ENCODE data around the gene KRTAP12-2.

KRTAP12-2 gene

GRCh38 chr21:44656868-44657267 is 9.9 kb downstream of the KRTAP12-2 start:
- H2AK5ac ChIP-seq (ENCODE audit: low read length): no peak overlapping the region
- no peak overlapping the region for H2AFZ ChIP-seq (ENCODE audit: insufficient read depth, low read length, poor library complexity)
- no peak overlapping the region for H4K91ac ChIP-seq (ENCODE audit: low read depth, low read length)
- DNase-seq: no peak
- no peaks in the 10 kb centered on the region for H3K36me3 ChIP-seq (ENCODE audit: control insufficient read depth in 1 of 2, insufficient read depth in 2 of 2, low read length in 2 of 2)
- H2BK12ac ChIP-seq (ENCODE audit: low read length): no peak overlapping the region
- H2BK120ac ChIP-seq (ENCODE audit: insufficient read depth, low read length, poor library complexity): no peak overlapping the region
- H3K4me1 ChIP-seq (ENCODE audit: control insufficient read depth in 1 of 2, insufficient read depth in 2 of 2, low read length in 2 of 2): peaks cover 2 to 7% of the 10 kb centered on the region in 2 experiments
- no peak overlapping the region for H4K12ac ChIP-seq (ENCODE audit: low read depth, low read length)
- WGBS (ENCODE audit: extremely low coverage, insufficient coverage, insufficient read length): no CpG with 5 or more reads among the region's 1 CpG
- H3K27me3 ChIP-seq (ENCODE audit: insufficient read depth, low read length): no peaks in the 10 kb centered on the region
- peaks cover 13% of the 10 kb centered on the region for H3K9me3 ChIP-seq (ENCODE audit: insufficient read depth, low read depth, low read length)
- H3K18ac ChIP-seq (ENCODE audit: low read length): no peak overlapping the region
- no peak overlapping the region for H2BK5ac ChIP-seq (ENCODE audit: low read depth, low read length, poor library complexity)
- no peak overlapping the region for H3K27ac ChIP-seq (ENCODE audit: low read depth, low read length)
- H3K4me3 ChIP-seq (ENCODE audit: low read depth, low read length): no peak overlapping the region
- no peak overlapping the region for H3K4me2 ChIP-seq (ENCODE audit: low read length)
- no peaks in the 10 kb centered on the region for H3K79me2 ChIP-seq (ENCODE audit: control insufficient read depth, insufficient read depth, low read length, poor library complexity)
- H4K8ac ChIP-seq (ENCODE audit: low read depth, low read length): no peak overlapping the region
- H3K9ac ChIP-seq (ENCODE audit: low read length): no peak overlapping the region
- H3K4ac ChIP-seq (ENCODE audit: low read depth, low read length): no peak overlapping the region
- H3K23ac ChIP-seq (ENCODE audit: low read length): no peak overlapping the region
- no peak overlapping the region for H3K14ac ChIP-seq (ENCODE audit: low read length)
- no peaks in the 10 kb centered on the region for H3K79me1 ChIP-seq (ENCODE audit: low read length)

- Histone ChIP-seq H2BK12ac (ENCODE audit: low read length) (no peak within 1 kb of the TSS), H3K4ac (ENCODE audit: low read depth, low read length) (no peak within 1 kb of the TSS), H3K18ac (ENCODE audit: low read length) (no peak within 1 kb of the TSS), H2AK5ac (ENCODE audit: low read length) (no peak within 1 kb of the TSS), H2BK120ac (ENCODE audit: insufficient read depth, low read length, poor library complexity) (no peak within 1 kb of the TSS), H3K79me2 (ENCODE audit: control insufficient read depth, insufficient read depth, low read length, poor library complexity) (no peaks in the 10 kb centered on the region), H3K27ac (ENCODE audit: low read depth, low read length) (no peak within 1 kb of the TSS), H3K36me3 (ENCODE audit: control insufficient read depth in 1 of 2, insufficient read depth in 2 of 2, low read length in 2 of 2) (no peaks in the 10 kb centered on the region), H2AFZ (ENCODE audit: insufficient read depth, low read length, poor library complexity) (no peak within 1 kb of the TSS), H3K9me3 (ENCODE audit: insufficient read depth, low read depth, low read length) (peaks cover 18% of the 10 kb centered on the region), H3K4me3 (ENCODE audit: low read depth, low read length) (no peak within 1 kb of the TSS), H3K4me2 (ENCODE audit: low read length) (no peak within 1 kb of the TSS), H3K9ac (ENCODE audit: low read length) (no peak within 1 kb of the TSS), H2BK5ac (ENCODE audit: low read depth, low read length, poor library complexity) (no peak within 1 kb of the TSS), H3K4me1 (ENCODE audit: control insufficient read depth in 1 of 2, insufficient read depth in 2 of 2, low read length in 2 of 2) (peaks cover 2 to 7% of the 10 kb centered on the region in 2 experiments), H3K23ac (ENCODE audit: low read length) (no peak within 1 kb of the TSS), H3K79me1 (ENCODE audit: low read length) (no peaks in the 10 kb centered on the region), H4K12ac (ENCODE audit: low read depth, low read length) (no peak within 1 kb of the TSS), H3K27me3 (ENCODE audit: insufficient read depth, low read length) (no peaks in the 10 kb centered on the region), H4K91ac (ENCODE audit: low read depth, low read length) (no peak within 1 kb of the TSS), H4K8ac (ENCODE audit: low read depth, low read length) (no peak within 1 kb of the TSS), H3K14ac (ENCODE audit: low read length) (no peak within 1 kb of the TSS)
- DNase-seq: no peak
- no CpG with 5 or more reads among the region's 9 CpGs for WGBS (ENCODE audit: extremely low coverage, insufficient coverage, insufficient read length)
These were observed 12.1 kb downstream of the KRTAP12-2 start, which contains the start of gene KRTAP12-4 for GRCh38 chr21:44654576-44655175. Gene KRTAP12-4 (minus strand): TSS chr21:44654659. CDS start chr21:44654614, 45 bp downstream.

GRCh38 chr21:44653656-44654575 is 12.8 kb downstream of the KRTAP12-2 start:
- H3K79me1 ChIP-seq (ENCODE audit: low read length): no peaks in the 10 kb centered on the region
- H4K91ac ChIP-seq (ENCODE audit: low read depth, low read length): no peak overlapping the region
- no peak overlapping the region for H2BK12ac ChIP-seq (ENCODE audit: low read length)
- no peak overlapping the region for H3K4ac ChIP-seq (ENCODE audit: low read depth, low read length)
- no peak overlapping the region for H3K4me3 ChIP-seq (ENCODE audit: low read depth, low read length)
- no CpG with 5 or more reads among the region's 17 CpGs for WGBS (ENCODE audit: extremely low coverage, insufficient coverage, insufficient read length)
- H3K14ac ChIP-seq (ENCODE audit: low read length): no peak overlapping the region
- H2BK120ac ChIP-seq (ENCODE audit: insufficient read depth, low read length, poor library complexity): no peak overlapping the region
- no peak overlapping the region for H4K8ac ChIP-seq (ENCODE audit: low read depth, low read length)
- H2AK5ac ChIP-seq (ENCODE audit: low read length): no peak overlapping the region
- peaks cover 2 to 5% of the 10 kb centered on the region in 2 experiments for H3K4me1 ChIP-seq (ENCODE audit: control insufficient read depth in 1 of 2, insufficient read depth in 2 of 2, low read length in 2 of 2)
- no peak overlapping the region for H3K9ac ChIP-seq (ENCODE audit: low read length)
- H3K23ac ChIP-seq (ENCODE audit: low read length): no peak overlapping the region
- H3K9me3 ChIP-seq (ENCODE audit: insufficient read depth, low read depth, low read length): peaks cover 17% of the 10 kb centered on the region
- no peaks in the 10 kb centered on the region for H3K27me3 ChIP-seq (ENCODE audit: insufficient read depth, low read length)
- H4K12ac ChIP-seq (ENCODE audit: low read depth, low read length): no peak overlapping the region
- no peak overlapping the region for H2BK5ac ChIP-seq (ENCODE audit: low read depth, low read length, poor library complexity)
- no peak overlapping the region for H3K18ac ChIP-seq (ENCODE audit: low read length)
- H3K27ac ChIP-seq (ENCODE audit: low read depth, low read length): no peak overlapping the region
- H2AFZ ChIP-seq (ENCODE audit: insufficient read depth, low read length, poor library complexity): no peak overlapping the region
- DNase-seq: no peak
- H3K4me2 ChIP-seq (ENCODE audit: low read length): no peak overlapping the region
- H3K79me2 ChIP-seq (ENCODE audit: control insufficient read depth, insufficient read depth, low read length, poor library complexity): no peaks in the 10 kb centered on the region
- H3K36me3 ChIP-seq (ENCODE audit: control insufficient read depth in 1 of 2, insufficient read depth in 2 of 2, low read length in 2 of 2): no peaks in the 10 kb centered on the region

GRCh38 chr21:44653123-44653522 is 13.6 kb downstream of the KRTAP12-2 start:
- no peaks in the 10 kb centered on the region for H3K36me3 ChIP-seq (ENCODE audit: control insufficient read depth in 1 of 2, insufficient read depth in 2 of 2, low read length in 2 of 2)
- H3K9me3 ChIP-seq (ENCODE audit: insufficient read depth, low read depth, low read length): peaks cover 15% of the 10 kb centered on the region
- H2BK120ac ChIP-seq (ENCODE audit: insufficient read depth, low read length, poor library complexity): no peak overlapping the region
- H3K4me3 ChIP-seq (ENCODE audit: low read depth, low read length): no peak overlapping the region
- no peaks in the 10 kb centered on the region for H3K27me3 ChIP-seq (ENCODE audit: insufficient read depth, low read length)
- no peak overlapping the region for H4K8ac ChIP-seq (ENCODE audit: low read depth, low read length)
- H3K14ac ChIP-seq (ENCODE audit: low read length): no peak overlapping the region
- WGBS (ENCODE audit: extremely low coverage, insufficient coverage, insufficient read length): no CpG with 5 or more reads among the region's 14 CpGs
- H3K4me2 ChIP-seq (ENCODE audit: low read length): no peak overlapping the region
- H2AK5ac ChIP-seq (ENCODE audit: low read length): no peak overlapping the region
- no peak overlapping the region for H3K4ac ChIP-seq (ENCODE audit: low read depth, low read length)
- H3K79me2 ChIP-seq (ENCODE audit: control insufficient read depth, insufficient read depth, low read length, poor library complexity): no peaks in the 10 kb centered on the region
- no peak overlapping the region for H4K12ac ChIP-seq (ENCODE audit: low read depth, low read length)
- H2BK5ac ChIP-seq (ENCODE audit: low read depth, low read length, poor library complexity): no peak overlapping the region
- no peak overlapping the region for H2BK12ac ChIP-seq (ENCODE audit: low read length)
- H3K18ac ChIP-seq (ENCODE audit: low read length): no peak overlapping the region
- no peak for DNase-seq
- no peak overlapping the region for H2AFZ ChIP-seq (ENCODE audit: insufficient read depth, low read length, poor library complexity)
- no peak overlapping the region for H4K91ac ChIP-seq (ENCODE audit: low read depth, low read length)
- H3K27ac ChIP-seq (ENCODE audit: low read depth, low read length): no peak overlapping the region
- H3K23ac ChIP-seq (ENCODE audit: low read length): no peak overlapping the region
- H3K79me1 ChIP-seq (ENCODE audit: low read length): no peaks in the 10 kb centered on the region
- peaks cover 2 to 4% of the 10 kb centered on the region in 2 experiments for H3K4me1 ChIP-seq (ENCODE audit: control insufficient read depth in 1 of 2, insufficient read depth in 2 of 2, low read length in 2 of 2)
- no peak overlapping the region for H3K9ac ChIP-seq (ENCODE audit: low read length)

All from trophoblast cell (in vitro differentiated cells and primary cell).